Measurements from ENCODE around the gene CD151. TPM values are rescaled to one million over a fixed set of nuclear protein-coding genes. Genes with fewer than 3 reads are reported as not detected.

Gene CD151
- total and polyA plus RNA-seq, 8 donors = 163 to 351 (median 261) TPM

- ATAC-seq (no peak), DNase-seq (peak in 1 of 6 donors; percentile 45), FAIRE-seq (no peak)
- Histone ChIP-seq H3K9me3 (no peaks in the 10 kb centered on the region), H3K27me3 (no peaks in the 10 kb centered on the region), H3K36me3 (peaks cover 0 to 45% (median 21%) of the 10 kb centered on the region in 3 donors), H3K4me3 (no peak overlapping the region), H3K27ac (no peak overlapping the region), H3K4me1 (peaks cover 0 to 22% (median 20%) of the 10 kb centered on the region in 3 donors)
- intact Hi-C loops (cut with DNase I) = no loop called here
- TF ChIP-seq, protein P1, sequence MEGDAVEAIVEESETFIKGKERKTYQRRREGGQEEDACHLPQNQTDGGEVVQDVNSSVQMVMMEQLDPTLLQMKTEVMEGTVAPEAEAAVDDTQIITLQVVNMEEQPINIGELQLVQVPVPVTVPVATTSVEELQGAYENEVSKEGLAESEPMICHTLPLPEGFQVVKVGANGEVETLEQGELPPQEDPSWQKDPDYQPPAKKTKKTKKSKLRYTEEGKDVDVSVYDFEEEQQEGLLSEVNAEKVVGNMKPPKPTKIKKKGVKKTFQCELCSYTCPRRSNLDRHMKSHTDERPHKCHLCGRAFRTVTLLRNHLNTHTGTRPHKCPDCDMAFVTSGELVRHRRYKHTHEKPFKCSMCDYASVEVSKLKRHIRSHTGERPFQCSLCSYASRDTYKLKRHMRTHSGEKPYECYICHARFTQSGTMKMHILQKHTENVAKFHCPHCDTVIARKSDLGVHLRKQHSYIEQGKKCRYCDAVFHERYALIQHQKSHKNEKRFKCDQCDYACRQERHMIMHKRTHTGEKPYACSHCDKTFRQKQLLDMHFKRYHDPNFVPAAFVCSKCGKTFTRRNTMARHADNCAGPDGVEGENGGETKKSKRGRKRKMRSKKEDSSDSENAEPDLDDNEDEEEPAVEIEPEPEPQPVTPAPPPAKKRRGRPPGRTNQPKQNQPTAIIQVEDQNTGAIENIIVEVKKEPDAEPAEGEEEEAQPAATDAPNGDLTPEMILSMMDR (IDR thresholded peaks at IDR 0.05) = no peak
- 75 to 83% methylated on average over 8 of the region's 8 CpGs for WGBS, 2 donors
Measured at GRCh38 chr11:837990-838307, 5.2 kb downstream of the CD151 start.

- no peak for ATAC-seq
Measured at GRCh38 chr11:838441-839279, 5.9 kb downstream of the CD151 start.

DNA sequence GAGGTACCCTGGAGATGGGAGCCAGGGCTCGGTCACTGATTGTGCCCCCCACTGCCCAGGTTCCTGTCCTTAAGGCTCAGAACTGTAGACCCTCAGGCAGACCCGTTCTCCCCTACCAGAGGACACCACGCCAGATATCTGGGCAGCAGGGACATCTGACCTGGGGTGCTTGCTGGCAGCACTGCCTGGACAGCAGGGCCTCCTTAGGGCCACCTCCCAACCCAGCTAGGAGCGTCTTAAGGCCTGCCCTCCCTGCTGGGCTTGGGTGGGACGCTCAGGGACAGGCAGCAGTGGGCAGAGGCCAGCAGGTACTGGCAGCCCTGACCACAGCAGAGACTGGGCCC is 6.5 kb downstream of the CD151 start:
- TF ChIP-seq, protein P1 (IDR thresholded peaks at IDR 0.05) = no peak
- no peaks in the 10 kb centered on the region for H3K27me3 ChIP-seq
- no peak overlapping the region for H3K27ac ChIP-seq
- WGBS, 2 donors = 84 to 91% methylated on average over 3 to 5 of the region's 5 CpGs
- DNase-seq = peak in 1 of 6 donors; percentile 33
- no peak for ATAC-seq
- H3K4me1 ChIP-seq = peaks cover 4 to 31% (median 27%) of the 10 kb centered on the region in 3 donors
- peaks cover 0 to 45% (median 21%) of the 10 kb centered on the region in 3 donors for H3K36me3 ChIP-seq
- intact Hi-C loops (cut with DNase I) = no loop called here
- no peak overlapping the region for H3K4me3 ChIP-seq
- FAIRE-seq = no peak
- H3K9me3 ChIP-seq = no peaks in the 10 kb centered on the region

More at GRCh38 chr11:838441-839279, 5.9 kb downstream of the CD151 start:
- WGBS, 2 donors = 42% methylated on average over 17 of the region's 17 CpGs
- no peak for FAIRE-seq
- peak in 2 of 6 donors; percentile 68 to 74 for DNase-seq
- no peaks in the 10 kb centered on the region for H3K9me3 ChIP-seq
- TF ChIP-seq, protein P1 (IDR thresholded peaks at IDR 0.05) = no peak
- H3K27me3 ChIP-seq = no peaks in the 10 kb centered on the region
- H3K27ac ChIP-seq = no peak overlapping the region
- no peak overlapping the region for H3K4me3 ChIP-seq
- H3K4me1 ChIP-seq = peaks cover 0 to 25% (median 21%) of the 10 kb centered on the region in 3 donors
- peaks cover 0 to 45% (median 21%) of the 10 kb centered on the region in 3 donors for H3K36me3 ChIP-seq
- intact Hi-C loops (cut with DNase I) = no loop called here

- 54 to 66% methylated on average over 25 of the region's 25 CpGs for WGBS, 2 donors
- Histone ChIP-seq H3K9me3 (no peaks in the 10 kb centered on the region), H3K27ac (no peak overlapping the region), H3K4me3 (peak overlapping the region in 2 of 4 donors; percentile 77 to 92), H3K27me3 (no peaks in the 10 kb centered on the region), H3K36me3 (peaks cover 0 to 45% (median 21%) of the 10 kb centered on the region in 3 donors), H3K4me1 (peaks cover 4 to 31% (median 30%) of the 10 kb centered on the region in 3 donors)
- no peak for FAIRE-seq
- TF ChIP-seq, protein P1 (IDR thresholded peaks at IDR 0.05) = no peak
- no peak for ATAC-seq
- intact Hi-C loops (cut with DNase I) = no loop called here
- DNase-seq = peak in 1 of 6 donors; percentile 49
Measured at GRCh38 chr11:839875-840617, 7.3 kb downstream of the CD151 start.
